Hepatocyte (in vitro differentiated cells): Measurements from ENCODE around the gene OR52E4.

Experiments
- EZH2 ChIP-seq: fragments of 200-600 bp; sonication (generic); IDR thresholded peaks from 2 replicates; pipeline ENCODE4 v1.6.1; 2016; ENCODE audit warnings: antibody characterized with exemption, mild to moderate bottlenecking, borderline replicate concordance
- EZH2phosphoT487 ChIP-seq: fragments of 200-600 bp; sonication (generic); IDR thresholded peaks from one replicate; pipeline ENCODE4 v1.6.1; 2018; ENCODE audit warnings: antibody characterized with exemption, mild to moderate bottlenecking, low read depth, moderate library complexity; ENCODE audit not compliant: unreplicated experiment, severe bottlenecking
- TF ChIP-seq, protein P1 (sequence below): fragments of 200-600 bp; sonication (generic); IDR thresholded peaks from 2 replicates; pipeline ENCODE4 v1.5.1; 2016; ENCODE audit warnings: antibody characterized with exemption, mild to moderate bottlenecking; ENCODE audit not compliant: poor library complexity

DNA sequence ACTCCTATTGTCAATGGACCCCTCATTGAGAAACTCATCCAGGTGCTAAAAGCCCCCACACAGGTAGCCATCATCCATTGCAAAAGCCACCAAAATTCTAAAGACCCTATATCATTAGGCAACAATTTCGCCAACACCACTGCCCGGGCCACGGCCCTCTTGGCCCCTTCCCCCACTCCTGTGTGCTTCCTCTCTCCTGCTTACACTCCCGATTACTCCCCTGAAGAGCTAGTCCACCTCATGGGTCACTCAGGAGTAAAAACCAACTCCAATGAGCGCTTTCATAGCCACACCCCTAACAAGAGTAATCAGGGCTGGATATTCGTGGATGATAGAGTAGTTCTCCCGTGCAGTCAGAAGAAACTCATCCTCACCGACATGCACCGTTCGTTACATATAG lies 52.7 kb downstream of the OR52E4 start:
- no peak for TF ChIP-seq EZH2
- TF ChIP-seq, protein P1, sequence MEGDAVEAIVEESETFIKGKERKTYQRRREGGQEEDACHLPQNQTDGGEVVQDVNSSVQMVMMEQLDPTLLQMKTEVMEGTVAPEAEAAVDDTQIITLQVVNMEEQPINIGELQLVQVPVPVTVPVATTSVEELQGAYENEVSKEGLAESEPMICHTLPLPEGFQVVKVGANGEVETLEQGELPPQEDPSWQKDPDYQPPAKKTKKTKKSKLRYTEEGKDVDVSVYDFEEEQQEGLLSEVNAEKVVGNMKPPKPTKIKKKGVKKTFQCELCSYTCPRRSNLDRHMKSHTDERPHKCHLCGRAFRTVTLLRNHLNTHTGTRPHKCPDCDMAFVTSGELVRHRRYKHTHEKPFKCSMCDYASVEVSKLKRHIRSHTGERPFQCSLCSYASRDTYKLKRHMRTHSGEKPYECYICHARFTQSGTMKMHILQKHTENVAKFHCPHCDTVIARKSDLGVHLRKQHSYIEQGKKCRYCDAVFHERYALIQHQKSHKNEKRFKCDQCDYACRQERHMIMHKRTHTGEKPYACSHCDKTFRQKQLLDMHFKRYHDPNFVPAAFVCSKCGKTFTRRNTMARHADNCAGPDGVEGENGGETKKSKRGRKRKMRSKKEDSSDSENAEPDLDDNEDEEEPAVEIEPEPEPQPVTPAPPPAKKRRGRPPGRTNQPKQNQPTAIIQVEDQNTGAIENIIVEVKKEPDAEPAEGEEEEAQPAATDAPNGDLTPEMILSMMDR: no peak
- no peak for TF ChIP-seq EZH2phosphoT487
